HG03571 (cell line): ENCODE data around the gene TXNDC15.
"Not testable (repeated sequence)": the region's sequence is repeated elsewhere in the genome, so short reads cannot be mapped to it uniquely, and the experiment has no call there.

ENCODE experiments used
- ATAC-seq: cut with Tn5 transposase; IDR thresholded peaks from one replicate; pipeline ENCODE4 v1.9.1; 2021; ENCODE audit not compliant: unreplicated experiment

TXNDC15 gene

DNA sequence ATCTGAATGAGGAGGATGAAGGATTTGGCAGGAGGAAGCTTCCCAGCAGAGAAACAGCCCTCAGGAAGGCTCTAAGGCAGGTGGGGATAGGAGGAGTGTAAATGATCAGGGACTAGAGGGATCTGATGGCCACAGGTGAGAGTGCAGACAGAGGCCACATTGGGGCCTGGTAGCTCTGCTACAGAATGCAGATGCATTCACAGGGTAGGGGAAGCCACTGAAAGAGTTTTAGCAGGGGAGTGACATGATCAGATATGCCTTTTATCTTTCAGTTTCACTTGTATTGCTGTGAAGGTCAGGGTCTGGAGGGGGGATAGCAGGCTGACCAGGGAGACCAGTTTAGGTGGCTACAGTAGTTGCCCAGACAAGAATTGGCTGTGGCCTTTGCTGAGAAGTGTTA, 3.0 kb downstream of the TXNDC15 start:
- ATAC-seq, result no peak

DNA sequence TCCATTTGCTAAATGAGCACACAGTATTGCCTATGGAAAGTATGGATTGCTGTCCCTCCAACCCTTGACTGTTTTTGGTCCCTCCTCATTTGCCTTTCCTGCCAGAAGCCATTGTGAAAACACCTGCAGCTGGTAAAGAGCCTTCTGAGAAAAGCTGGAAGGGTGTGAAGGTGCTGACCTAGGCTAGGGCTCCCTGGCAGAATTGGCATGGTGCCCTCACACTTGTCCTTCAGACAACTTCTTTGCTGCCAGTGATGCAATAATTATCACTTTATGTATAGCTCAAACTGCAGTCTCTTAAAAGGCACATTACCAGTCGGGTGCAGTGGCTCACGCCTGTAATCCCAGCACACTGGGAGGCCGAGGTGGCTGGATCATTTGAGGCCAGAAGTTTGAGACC, 4.2 kb downstream of the TXNDC15 start:
- no peak for ATAC-seq

DNA sequence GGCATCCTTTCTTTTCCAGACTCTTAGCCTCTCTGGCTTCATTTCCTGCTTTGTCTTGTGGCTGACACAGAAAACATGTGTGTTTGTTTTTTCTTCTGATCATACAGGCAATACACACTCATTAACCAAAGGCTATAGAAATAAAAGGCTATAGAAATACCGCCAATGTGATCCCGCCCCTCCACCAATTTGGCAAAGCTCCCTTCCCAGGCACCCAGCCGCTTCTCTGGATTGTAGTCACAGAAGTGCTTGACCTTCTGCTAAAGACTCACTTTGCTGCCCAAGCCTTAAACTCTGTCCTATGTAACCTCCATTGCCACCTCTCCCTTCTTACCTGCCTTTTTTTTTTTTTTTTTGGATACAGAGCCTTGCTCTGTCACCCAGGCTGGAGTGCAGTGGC, 5.3 kb downstream of the TXNDC15 start:
- ATAC-seq, result no peak

DNA sequence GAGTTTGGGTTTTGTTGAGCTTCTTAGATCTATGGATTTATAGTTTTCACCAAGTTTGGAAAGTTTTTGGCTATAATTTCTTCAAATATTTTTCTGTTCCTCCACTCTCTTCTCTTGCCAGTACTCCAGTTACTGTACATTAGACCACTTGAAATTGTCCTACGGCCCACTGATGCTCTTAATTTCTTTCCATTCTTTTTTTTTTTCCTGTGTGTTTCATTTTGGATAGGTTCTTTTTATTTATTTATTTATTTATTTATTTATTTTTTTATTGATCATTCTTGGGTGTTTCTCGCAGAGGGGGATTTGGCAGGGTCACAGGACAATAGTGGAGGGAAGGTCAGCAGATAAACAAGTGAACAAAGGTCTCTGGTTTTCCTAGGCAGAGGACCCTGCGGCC, 6.8 kb downstream of the TXNDC15 start:
- not testable (repeated sequence) for ATAC-seq

DNA sequence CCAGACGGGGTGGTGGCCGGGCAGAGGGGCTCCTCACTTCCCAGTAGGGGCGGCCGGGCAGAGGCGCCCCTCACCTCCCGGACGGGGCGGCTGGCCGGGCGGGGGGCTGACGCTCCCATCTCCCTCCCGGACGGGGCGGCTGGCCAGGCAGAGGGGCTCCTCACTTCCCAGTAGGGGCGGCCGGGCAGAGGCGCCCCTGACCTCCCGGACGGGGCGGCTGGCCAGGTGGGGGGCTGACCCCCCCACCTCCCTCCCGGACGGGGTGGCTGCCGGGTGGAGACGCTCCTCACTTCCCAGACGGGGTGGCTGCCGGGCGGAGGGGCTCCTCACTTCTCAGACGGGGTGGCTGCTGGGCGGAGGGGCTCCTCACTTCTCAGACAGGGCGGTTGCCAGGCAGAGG, 7.5 kb downstream of the TXNDC15 start:
- not testable (repeated sequence) for ATAC-seq

DNA sequence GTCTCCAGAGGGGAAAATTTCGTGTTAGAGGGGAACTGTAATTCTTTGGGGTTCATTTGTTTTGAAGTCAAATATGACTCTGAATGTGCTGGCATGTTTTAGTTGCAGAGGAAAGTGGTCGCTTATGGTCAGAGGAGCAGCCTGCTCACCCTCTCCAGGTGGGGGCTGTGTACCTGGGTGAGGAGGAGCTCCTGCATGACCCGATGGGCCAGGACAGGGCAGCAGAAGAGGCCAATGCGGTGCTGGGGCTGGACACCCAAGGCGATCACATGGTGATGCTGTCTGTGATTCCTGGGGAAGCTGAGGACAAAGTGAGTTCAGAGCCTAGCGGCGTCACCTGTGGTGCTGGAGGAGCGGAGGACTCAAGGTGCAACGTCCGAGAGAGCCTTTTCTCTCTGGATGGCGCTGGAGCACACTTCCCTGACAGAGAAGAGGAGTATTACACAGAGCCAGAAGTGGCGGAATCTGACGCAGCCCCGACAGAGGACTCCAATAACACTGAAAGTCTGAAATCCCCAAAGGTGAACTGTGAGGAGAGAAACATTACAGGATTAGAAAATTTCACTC, 13.5 kb downstream of the TXNDC15 start:
- ATAC-seq, result no peak

DNA sequence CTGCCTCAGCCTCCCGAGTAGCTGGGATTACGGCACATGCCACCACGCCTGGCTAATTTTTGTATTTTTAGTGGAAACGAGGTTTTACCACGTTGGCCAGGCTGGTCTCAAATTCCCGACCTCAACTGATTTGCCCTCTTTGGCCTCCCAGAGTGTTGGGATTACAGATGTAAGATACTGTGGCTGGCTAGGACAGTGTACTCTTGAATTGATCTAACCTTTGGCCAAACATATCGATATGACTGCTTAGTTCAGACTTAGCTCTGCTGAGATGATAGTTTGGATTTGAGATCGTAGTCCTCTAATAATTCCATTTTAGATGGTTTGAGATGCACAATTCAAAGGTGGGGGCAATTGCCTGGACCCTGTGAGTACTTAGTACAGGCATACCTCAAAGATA, 15.2 kb downstream of the TXNDC15 start:
- ATAC-seq, result no peak

DNA sequence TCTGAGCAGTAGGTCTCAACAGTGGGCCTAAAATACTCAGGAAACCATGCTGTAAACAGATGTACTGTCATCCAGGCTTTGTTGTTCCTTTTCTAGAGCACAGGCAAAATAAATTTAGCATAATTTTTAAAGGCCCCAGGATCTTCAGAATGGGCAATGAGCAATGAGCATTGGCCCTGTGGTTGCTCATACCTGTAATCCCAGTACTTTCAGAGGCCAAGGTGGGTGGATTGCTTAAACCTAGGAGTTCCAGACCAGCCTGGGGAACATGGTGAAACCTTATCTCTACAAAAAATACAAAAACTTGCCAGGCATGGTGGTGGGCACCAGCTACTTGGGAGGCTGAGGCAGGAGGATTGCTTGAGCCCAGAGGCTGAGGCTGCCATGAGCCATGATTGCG, 17.3 kb downstream of the TXNDC15 start:
- ATAC-seq, result no peak

DNA sequence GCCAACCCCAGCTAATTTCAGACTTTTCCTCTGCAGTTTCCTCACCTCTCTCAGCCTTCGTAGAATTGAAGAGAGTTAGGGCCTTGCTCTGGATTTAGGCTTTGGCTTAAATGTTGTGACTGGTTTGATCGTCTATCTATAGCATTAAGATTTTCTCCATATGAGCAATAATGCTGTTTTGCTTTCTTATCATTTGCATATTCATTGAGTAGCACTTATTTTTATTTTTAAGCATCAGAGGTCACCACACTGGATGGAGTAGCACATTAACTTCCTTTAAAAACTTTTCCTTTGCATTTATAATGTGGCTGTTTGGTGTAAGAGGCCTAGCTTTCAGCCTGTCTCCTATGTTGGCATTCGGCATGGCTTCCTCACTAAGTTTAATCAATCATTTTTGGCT, 18.1 kb downstream of the TXNDC15 start:
- no peak for ATAC-seq

DNA sequence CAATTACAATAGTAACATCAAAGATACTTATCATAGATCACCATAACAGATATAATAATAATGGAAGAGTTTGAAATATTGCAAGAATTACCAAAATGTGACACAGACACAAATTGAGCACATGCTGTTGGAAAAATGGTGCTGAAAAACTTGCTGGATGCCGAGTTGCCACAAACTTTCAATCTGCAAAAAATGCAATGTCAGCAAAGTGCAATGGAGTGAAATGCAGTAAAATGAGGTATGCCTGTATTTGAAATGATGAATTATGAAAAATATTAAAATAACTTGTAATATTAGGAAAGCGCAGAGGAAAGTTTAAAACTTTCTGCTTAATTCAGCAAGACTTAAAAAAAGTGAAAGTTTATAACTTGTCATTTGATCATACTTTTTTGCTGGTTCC, 18.8 kb downstream of the TXNDC15 start:
- ATAC-seq, result no peak

DNA sequence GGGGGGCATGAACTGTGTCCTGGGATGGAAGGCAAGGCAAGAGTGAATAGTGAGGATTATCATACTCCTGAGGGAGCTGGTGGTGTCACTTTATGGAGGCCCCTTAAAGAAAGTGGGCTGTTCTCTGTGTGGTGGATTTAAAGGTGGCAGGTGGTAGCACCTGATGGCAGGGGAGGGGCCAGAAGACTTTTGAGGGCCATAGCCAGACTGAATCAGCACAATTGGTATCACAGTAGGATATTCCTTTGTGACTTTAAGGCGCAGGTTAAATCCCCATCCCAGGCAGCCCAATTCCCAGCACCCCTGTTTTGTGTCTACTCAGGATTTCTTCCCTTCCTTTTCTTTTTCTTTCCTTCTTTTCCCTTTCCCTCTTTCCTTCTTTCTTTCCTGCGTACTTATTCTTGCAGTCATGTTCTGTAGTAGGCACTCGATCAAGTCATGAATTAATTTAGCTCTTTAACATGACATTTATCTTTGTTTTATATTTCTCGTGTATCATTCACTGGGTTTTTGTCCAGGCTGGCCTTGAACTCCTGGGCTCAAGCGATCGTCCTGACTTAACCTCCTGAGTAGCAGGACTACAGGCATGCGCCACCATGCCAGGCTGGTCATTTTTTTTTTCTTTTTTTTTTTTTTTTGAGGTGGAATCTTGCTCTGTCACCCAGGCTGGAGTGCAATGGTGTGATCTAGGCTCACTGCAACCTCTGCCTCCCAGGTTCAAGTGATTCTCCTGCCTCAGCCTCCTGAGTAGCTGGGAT, 19.8 kb downstream of the TXNDC15 start:
- no peak for ATAC-seq

DNA sequence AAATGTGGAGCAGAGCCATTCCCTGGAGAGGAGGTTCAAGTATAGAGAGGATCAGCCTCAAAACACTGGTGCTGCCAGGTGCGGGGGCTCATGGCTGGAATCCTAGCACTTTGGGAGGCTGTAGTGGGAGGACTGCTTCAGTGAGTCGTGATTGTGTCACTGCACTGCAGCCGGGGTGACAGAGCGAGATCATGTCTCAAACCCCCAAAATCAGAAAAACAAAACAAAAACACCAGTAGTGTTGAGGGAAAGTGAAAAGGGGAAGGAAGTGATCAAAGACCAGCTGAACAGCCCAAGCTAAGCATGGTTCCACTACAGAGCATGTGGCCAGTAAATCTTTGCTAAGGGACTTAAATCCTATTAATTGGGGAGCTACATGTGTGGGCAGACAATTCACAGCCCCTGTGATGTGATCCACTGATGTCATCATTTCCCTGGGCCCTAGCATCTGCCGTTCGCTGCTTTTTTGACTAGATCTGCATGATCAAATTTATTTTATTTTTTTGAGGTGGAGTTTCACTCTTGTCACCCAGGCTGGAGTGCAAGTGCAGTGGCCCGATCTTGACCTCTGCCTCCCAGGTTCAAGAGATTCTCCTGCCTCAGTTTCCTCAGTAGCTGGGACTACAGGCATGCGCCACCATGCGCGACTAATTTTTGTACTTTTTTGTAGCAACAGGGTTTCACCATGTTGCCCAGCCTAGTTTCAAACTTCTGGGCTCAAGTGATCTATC, 28.1 kb downstream of the TXNDC15 start:
- peak; percentile 26 for ATAC-seq

DNA sequence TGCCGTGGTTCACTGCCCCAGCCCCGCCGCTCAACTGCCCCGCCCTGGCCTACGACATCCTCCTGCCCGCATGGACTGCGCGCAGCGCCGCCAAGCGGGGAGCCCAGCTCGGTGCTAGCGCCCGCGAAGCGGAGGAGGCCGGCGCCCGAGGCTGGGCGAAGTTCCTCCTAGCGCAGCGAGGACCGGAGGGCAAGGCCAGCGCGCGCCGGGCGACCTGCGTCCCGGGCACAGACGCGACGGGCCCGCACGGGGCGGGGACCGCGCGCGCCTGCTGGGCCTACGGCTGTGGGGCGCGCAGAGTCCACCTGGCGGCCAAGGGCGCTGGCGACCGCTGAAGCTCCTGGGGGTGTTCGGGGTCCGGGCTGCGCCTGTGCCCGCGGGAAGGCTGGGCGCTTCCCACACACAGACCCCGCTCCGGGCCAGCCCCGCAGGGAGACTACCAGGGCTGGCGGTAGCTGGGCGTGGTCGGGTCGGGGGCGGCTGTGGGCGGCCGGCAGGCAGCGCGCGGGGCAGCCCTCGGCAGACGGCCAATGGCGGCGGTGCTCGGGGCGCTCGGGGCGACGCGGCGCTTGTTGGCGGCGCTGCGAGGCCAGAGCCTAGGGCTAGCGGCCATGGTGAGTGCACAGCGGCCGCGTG, 30.6 kb downstream of the TXNDC15 start, which contains the start of gene PCBD2:
Gene PCBD2, plus strand, starts transcription at position 522 of the 636 bp plus-strand sequence. Its CDS starts 9 bp downstream, at position 531.
- peak; percentile 71 for ATAC-seq

DNA sequence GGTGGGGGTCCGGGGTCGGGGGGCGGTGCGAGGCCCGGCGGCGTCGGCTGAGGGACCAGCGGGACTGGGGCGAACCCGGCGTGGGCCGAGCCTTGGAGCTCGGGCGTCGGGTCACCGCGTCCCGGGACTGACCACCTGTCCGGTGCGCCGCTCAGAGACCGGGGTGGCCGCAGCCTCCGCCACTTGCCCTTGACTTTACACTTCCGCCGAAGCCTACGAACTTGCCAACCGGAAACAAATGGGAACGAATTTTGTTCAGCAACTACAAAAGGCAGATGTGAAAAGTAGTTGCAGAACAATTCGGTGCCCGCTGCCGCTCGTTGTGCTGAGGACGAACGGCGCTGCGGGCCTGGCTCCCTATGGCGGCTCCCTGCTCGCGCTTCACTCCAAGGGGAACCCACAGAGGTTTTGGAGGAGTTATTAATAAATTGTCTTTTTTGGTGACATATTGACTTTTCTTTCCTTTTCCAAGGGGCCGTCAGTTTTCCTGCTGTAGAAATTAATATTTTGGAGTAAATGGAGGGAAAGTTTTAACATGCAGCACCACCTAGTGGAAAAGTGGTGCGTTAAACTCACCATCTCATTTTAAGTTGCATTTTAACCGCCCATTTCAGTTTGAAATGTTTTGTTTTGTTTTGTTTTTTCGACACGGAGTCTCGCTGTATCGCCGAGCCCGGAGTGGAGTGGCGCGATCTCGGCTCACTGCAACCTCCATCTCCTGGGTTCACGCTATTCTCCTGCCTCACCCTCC, 31.2 kb downstream of the TXNDC15 start:
- peak; percentile 26 for ATAC-seq

DNA sequence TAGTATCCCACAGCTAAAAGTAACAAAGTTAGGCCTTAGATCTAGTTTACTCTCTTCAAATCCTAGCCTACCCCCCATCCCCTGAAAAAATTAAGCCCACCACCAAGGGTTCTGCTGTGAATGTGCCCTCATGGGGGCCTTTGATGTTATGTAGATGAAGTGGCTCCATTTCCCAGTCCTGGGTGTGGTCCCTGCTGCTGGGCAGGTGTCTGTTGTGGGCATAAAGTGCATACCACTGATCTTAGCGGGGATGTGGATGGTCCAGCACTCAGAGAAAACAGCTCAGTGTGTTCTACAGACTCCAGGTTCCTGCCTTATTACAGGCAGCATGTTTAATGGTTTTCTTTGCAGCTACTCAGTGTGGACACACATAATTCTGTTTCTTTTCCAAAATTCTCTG, 32.6 kb downstream of the TXNDC15 start:
- ATAC-seq, result no peak

DNA sequence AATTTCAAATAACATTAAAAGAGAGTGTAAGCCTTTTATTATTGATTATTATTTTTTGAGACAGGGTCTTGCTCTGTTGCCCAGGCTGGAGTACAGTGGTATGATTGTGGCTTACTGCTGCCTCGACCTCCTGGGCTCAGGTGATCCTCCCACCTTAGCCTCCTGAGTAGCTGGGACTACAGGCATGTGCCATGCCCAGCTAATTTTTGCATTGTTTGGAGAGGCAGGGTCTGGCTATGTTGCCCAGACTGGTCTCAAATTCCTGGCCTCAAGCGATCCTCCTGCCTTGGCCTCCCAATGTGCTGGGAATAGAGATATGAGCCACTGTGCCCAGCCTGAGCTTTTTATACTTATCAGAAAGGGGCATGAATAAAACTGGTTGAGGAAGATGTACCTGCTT, 36.6 kb downstream of the TXNDC15 start:
- ATAC-seq, result not testable (repeated sequence)

DNA sequence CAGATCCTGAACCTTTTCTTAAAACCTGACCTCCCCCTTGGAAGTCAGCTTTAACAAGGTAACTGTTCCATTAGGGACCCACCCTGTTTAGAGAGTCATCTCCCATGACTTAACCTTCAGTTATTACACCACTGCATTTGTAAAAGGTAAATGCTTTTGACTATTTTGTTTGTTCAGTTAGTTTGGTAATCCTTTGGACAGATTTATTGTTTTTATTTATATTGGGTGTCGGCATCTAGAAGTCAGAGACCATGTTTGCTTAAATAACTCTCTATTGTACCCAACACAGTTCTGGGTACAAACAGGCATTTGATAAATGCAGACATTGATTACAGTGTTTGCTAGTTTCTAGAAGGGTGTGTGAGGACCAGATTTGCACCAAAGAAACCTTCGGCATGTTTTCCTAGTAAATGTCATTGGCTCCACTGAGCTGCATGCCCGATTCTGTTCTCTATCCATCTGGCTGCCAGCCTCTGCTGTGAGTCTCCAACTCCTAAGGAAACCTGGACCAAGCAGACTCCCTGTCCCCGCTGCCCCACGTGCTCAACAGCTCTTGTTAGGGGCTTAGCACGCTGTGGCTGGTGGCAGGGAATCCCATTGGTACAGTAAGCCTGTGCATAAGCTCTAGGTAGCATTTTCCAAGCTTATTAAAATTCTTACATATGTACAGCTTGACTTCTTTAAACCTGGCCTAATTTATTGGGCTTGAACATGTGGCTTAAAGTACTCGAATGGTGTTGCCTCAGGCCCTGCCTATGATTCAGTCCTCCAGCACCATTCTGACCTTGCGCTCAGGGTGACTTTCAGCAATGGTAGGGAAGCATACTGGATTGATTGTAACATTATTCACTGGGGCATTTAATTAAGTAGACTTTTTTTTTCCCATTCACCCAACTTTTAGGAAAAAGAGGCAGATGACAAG, 37.4 kb downstream of the TXNDC15 start:
- ATAC-seq, result no peak

DNA sequence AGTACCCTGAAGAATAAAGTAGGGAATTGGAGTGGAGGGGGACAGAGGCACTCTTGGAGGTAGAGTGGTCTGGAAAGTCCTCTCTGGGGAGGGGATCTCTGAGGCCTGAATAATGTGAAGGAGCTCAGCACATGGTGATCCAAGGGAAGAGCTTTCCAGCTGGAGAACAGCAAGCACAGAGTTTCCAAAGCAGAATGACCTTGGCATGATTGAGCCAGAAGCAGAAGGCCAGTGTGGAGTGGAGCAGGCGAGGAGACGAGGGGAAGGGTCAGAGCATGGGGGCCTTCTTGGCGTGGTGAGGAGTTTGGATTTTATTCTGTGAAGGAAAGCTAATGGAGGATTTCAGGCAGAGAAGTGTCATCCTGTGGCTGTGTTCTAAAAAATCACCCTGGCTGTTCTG, 39.1 kb downstream of the TXNDC15 start:
- ATAC-seq, result no peak

DNA sequence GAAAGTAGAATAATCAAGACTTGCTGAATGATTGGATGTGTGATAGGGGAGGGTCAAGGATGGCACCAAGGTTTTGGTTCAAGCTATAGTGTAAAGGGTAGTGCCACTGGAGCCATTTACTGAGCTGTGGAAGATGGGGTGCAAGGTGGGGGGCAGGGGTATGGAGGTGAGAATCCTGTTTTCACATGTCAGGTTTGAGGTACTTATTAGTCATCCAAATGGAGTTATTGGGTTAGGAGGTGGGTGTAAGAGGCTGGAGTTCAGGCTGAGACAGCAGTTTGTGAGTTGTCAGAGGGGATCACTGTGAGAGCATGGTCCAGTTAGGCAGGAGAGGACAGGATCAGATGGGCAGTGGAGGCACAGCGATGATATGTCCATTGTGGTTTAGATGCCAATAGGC, 39.6 kb downstream of the TXNDC15 start:
- ATAC-seq, result no peak
